Ectodermal cell (in vitro differentiated cells): ENCODE measurements around the gene GPRC5B.

Source experiments
- H3K27ac ChIP-seq: 2 replicates; pipeline ENCODE4 v1.7.0; 2013; ENCODE audit warnings: mild to moderate bottlenecking, low read depth, low read length; ENCODE audit not compliant: insufficient read depth, poor library complexity, severe bottlenecking
- H3K27me3 ChIP-seq: 2 replicates; pipeline ENCODE4 v1.7.0; 2013; ENCODE audit warnings: mild to moderate bottlenecking, low read length; ENCODE audit not compliant: insufficient read depth, control insufficient read depth, poor library complexity, severe bottlenecking
- H3K36me3 ChIP-seq: one replicate; pipeline ENCODE4 v1.7.0; 2013; ENCODE audit warnings: low read length; ENCODE audit not compliant: control insufficient read depth, insufficient read depth
- H3K4me1 ChIP-seq: one replicate; pipeline ENCODE4 v1.7.0; 2013; ENCODE audit warnings: low read length; ENCODE audit not compliant: control insufficient read depth, insufficient read depth
- H3K4me3 ChIP-seq: 2 replicates; pipeline ENCODE4 v1.7.0; 2013; ENCODE audit warnings: low read depth, low read length, control low read depth; ENCODE audit not compliant: insufficient read depth
- H3K9me3 ChIP-seq: 2 replicates; pipeline ENCODE4 v1.7.0; 2013; ENCODE audit warnings: mild to moderate bottlenecking, low read length, moderate library complexity; ENCODE audit not compliant: control insufficient read depth
- WGBS, 2 experiments: methylation state at CpG; one replicate each; pipeline ENCODE4 v1.1.7; 2013; ENCODE audit warnings: missing lambda C conversion rate in 2 of 2; 5-methylcytosine and 5-hydroxymethylcytosine counted together

GPRC5B gene

DNA sequence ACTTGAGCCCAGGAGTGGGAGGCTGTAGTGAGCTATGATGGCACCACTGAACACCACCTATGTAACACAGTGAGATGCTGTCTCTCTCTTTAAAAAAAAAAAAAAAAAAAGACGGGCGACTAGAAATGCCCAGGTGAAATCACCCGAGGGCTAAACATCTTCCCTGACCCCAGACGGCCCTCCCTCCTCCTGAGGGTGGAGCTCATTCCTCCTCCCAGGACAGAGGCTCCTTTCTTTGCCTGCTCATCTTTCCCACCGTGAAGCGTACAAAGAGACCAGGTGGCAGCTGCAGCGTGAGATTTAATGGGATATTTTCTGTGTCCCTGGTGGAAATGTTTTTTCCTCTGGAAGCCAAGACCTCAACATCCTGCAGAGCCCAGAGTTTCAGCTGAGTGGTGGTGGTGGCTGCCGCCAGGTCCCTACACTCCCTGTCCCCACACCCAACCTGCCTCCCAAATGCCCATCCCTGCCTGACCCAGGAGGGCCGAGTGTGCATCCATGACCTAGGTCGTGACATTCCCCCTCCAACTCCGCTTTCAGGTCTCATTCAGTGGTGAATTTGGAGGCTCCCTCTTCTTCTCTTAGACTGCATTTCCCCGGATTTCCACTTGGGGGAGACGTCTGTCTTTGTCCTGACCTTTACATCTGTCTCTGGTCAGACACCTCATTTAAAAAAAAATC is 14.4 kb upstream of the GPRC5B start:
- H3K27me3 ChIP-seq = no peaks in the 10 kb centered on the region
- no peaks in the 10 kb centered on the region for H3K36me3 ChIP-seq
- 23 to 28% methylated on average over 11 to 13 of the region's 13 CpGs for WGBS, 2 experiments
- H3K27ac ChIP-seq = no peak overlapping the region
- no peaks in the 10 kb centered on the region for H3K9me3 ChIP-seq
- H3K4me3 ChIP-seq = no peak overlapping the region
- no peaks in the 10 kb centered on the region for H3K4me1 ChIP-seq

- WGBS, 2 experiments = 73 to 78% methylated on average over 5 of the region's 5 CpGs
- no peaks in the 10 kb centered on the region for H3K27me3 ChIP-seq
- no peak overlapping the region for H3K27ac ChIP-seq
- no peaks in the 10 kb centered on the region for H3K36me3 ChIP-seq
- H3K9me3 ChIP-seq = no peaks in the 10 kb centered on the region
- H3K4me3 ChIP-seq = no peak overlapping the region
- no peaks in the 10 kb centered on the region for H3K4me1 ChIP-seq
These were observed 13.5 kb upstream of the GPRC5B start for GRCh38 chr16:19898166-19898565.

- no peaks in the 10 kb centered on the region for H3K4me1 ChIP-seq
- no peaks in the 10 kb centered on the region for H3K9me3 ChIP-seq
- 83 to 89% methylated on average over 5 of the region's 5 CpGs for WGBS, 2 experiments
- no peaks in the 10 kb centered on the region for H3K27me3 ChIP-seq
- no peak overlapping the region for H3K4me3 ChIP-seq
- H3K36me3 ChIP-seq = no peaks in the 10 kb centered on the region
- H3K27ac ChIP-seq = no peak overlapping the region
These were observed 12.3 kb upstream of the GPRC5B start for GRCh38 chr16:19896951-19897350.

GRCh38 chr16:19894586-19894985 is 9.9 kb upstream of the GPRC5B start:
- Histone ChIP-seq H3K36me3 (no peaks in the 10 kb centered on the region), H3K4me1 (no peaks in the 10 kb centered on the region), H3K27ac (no peak overlapping the region), H3K4me3 (no peak overlapping the region), H3K9me3 (no peaks in the 10 kb centered on the region), H3K27me3 (no peaks in the 10 kb centered on the region)
- 91 to 92% methylated on average over 7 of the region's 7 CpGs for WGBS, 2 experiments

- no peaks in the 10 kb centered on the region for H3K9me3 ChIP-seq
- H3K27ac ChIP-seq = no peak overlapping the region
- no peaks in the 10 kb centered on the region for H3K4me1 ChIP-seq
- H3K36me3 ChIP-seq = no peaks in the 10 kb centered on the region
- H3K4me3 ChIP-seq = no peak overlapping the region
- WGBS, 2 experiments = 96 to 97% methylated on average over 12 of the region's 12 CpGs
- no peaks in the 10 kb centered on the region for H3K27me3 ChIP-seq
These were observed 8.3 kb upstream of the GPRC5B start for GRCh38 chr16:19892902-19893301.

DNA sequence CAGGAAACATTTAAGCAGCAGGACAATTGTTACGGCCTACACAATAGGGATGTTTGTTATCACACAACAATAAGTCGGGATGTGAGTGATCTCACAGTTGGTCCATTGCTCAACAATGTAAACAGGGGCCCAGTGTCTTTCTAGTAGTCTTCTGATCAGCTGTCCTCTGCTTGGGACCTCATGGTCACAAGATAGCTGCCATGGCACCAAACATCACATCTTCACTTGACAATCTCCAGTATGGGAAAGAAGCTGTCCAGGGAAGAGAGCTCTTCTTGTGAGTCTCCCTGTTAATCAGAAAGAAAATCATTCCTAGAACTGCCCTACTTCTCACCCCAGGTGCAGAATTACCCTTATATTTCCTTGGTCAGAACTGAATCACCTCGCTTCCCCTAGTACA is 6.3 kb upstream of the GPRC5B start:
- WGBS, 2 experiments = 89 to 91% methylated on average over 3 of the region's 3 CpGs
- H3K4me3 ChIP-seq = no peak overlapping the region
- no peaks in the 10 kb centered on the region for H3K4me1 ChIP-seq
- H3K27ac ChIP-seq = no peak overlapping the region
- H3K36me3 ChIP-seq = no peaks in the 10 kb centered on the region
- H3K9me3 ChIP-seq = no peaks in the 10 kb centered on the region
- no peaks in the 10 kb centered on the region for H3K27me3 ChIP-seq

DNA sequence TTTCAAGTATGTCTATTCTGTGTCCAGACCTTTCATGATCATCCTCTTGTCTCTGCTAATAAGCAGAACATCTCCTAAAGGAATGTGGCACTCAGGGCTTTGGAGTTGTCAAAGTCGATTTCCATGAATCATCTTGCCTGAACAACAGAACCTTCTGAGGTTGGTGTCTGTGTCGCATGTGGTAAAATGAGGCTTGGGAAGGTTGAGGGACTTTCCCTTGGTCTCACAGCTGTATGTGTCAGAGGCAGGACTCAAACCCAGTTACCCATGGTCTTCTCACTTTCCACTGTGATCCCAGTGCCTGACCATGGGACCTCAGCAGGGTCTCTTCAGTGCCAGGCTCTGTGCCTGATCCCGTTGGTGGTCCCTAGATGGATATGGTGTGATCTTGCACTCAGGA is 4.2 kb upstream of the GPRC5B start:
- H3K9me3 ChIP-seq = no peaks in the 10 kb centered on the region
- no peak overlapping the region for H3K4me3 ChIP-seq
- H3K27me3 ChIP-seq = peaks cover 7% of the 10 kb centered on the region
- 90 to 94% methylated on average over 3 of the region's 3 CpGs for WGBS, 2 experiments
- H3K4me1 ChIP-seq = no peaks in the 10 kb centered on the region
- H3K27ac ChIP-seq = no peak overlapping the region
- H3K36me3 ChIP-seq = no peaks in the 10 kb centered on the region

DNA sequence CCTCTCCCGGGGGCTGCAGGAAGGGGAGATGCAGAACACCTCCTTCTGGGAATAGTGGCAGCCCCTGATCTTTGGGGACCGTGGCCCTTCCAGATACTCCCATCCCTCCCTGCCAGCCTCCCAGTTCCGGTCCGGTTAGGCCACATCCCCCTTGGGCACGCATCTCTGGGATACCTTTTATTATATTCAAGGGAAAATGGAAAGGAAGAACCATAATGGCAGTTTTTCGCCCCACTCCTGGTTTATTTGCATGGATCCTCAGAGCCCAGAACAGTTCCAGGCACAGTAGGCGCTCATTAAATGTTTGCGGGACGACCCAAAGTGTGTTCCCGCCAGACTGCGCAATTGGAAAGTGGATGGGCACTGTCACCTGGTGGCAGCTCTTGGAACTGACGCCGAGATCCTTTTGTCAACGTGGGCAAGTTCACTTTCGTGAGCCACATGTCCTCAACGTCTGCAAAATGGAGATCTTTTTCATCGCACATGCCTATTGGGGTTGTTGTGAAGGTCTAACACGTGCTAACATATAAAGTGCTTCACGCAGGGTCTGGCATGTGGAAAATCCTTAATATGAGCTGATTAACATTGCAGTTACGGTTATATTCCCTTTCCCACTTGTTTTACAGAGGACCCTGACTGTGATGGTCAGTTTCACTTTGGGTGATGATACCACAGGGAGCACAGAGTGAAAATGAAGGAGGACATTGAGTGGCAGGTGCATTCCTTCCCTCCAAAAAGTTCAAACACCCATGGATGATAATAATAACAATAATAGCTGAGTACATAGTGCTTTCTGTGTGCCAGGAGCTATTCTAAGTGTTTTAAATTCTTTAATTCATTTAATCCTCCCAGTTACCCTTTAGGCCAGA is 1.7 kb upstream of the GPRC5B start:
- H3K27me3 ChIP-seq = peaks cover 7% of the 10 kb centered on the region
- WGBS, 2 experiments = 31% methylated on average over 20 of the region's 20 CpGs
- no peak overlapping the region for H3K27ac ChIP-seq
- H3K4me3 ChIP-seq = no peak overlapping the region
- H3K9me3 ChIP-seq = no peaks in the 10 kb centered on the region
- H3K36me3 ChIP-seq = no peaks in the 10 kb centered on the region
- H3K4me1 ChIP-seq = no peaks in the 10 kb centered on the region

DNA sequence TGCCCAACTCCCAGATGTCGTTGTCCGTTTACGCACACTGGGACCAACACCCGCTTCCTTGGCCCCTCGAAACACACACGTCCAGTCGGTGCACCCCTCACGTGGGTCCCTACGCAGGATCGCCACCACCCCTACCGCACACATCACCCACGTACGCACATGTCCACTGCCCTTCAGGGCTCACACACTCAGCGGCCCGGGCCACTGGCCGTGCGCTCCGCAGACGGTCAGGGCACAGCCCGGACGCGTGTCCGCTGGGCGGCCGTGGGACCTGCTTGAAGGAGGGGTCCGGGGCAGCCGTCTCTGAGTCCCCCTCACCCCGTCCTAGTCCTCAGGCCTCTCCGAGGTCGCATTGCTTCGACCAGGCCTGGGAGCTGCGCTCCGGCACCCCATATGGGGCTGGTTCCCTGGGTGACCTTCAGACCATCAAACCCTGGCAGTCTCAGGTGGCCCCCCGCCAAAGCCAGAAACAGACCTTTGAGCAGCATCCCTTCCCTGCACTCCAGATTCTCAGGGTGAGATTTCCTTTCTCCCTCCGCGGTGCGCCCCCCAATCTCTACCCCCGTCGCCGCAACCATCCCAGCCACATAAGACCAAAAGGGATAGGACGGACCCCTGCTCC is 914 bp upstream of the GPRC5B start:
- H3K9me3 ChIP-seq = no peaks in the 10 kb centered on the region
- WGBS, 2 experiments = 94 to 95% methylated on average over 41 of the region's 41 CpGs
- peaks cover 7% of the 10 kb centered on the region for H3K27me3 ChIP-seq
- no peaks in the 10 kb centered on the region for H3K4me1 ChIP-seq
- no peaks in the 10 kb centered on the region for H3K36me3 ChIP-seq
- H3K27ac ChIP-seq = no peak overlapping the region
- no peak overlapping the region for H3K4me3 ChIP-seq

- H3K27me3 ChIP-seq = peaks cover 7% of the 10 kb centered on the region
- H3K9me3 ChIP-seq = no peaks in the 10 kb centered on the region
- peaks cover 6% of the 10 kb centered on the region for H3K4me1 ChIP-seq
- peak overlapping the region; percentile 76 for H3K4me3 ChIP-seq
- 0% methylated on average over 21 to 23 of the region's 24 CpGs for WGBS, 2 experiments
- peak overlapping the region; percentile 18 for H3K27ac ChIP-seq
- H3K36me3 ChIP-seq = no peaks in the 10 kb centered on the region
These were observed 622 bp downstream of the GPRC5B start for GRCh38 chr16:19883966-19884485.
